Hepatocyte (in vitro differentiated cells): Measurements from ENCODE around the gene DCST2.

ENCODE experiments used
- CTCF ChIP-seq: fragments of 200-600 bp; sonication (generic); IDR thresholded peaks from 2 replicates; pipeline ENCODE4 v1.5.1; 2016; ENCODE audit warnings: antibody characterized with exemption, mild to moderate bottlenecking; ENCODE audit not compliant: poor library complexity
- EZH2 ChIP-seq: fragments of 200-600 bp; sonication (generic); IDR thresholded peaks from 2 replicates; pipeline ENCODE4 v1.6.1; 2016; ENCODE audit warnings: antibody characterized with exemption, mild to moderate bottlenecking, borderline replicate concordance
- EZH2phosphoT487 ChIP-seq: fragments of 200-600 bp; sonication (generic); IDR thresholded peaks from one replicate; pipeline ENCODE4 v1.6.1; 2018; ENCODE audit warnings: antibody characterized with exemption, mild to moderate bottlenecking, low read depth, moderate library complexity; ENCODE audit not compliant: unreplicated experiment, severe bottlenecking

DNA sequence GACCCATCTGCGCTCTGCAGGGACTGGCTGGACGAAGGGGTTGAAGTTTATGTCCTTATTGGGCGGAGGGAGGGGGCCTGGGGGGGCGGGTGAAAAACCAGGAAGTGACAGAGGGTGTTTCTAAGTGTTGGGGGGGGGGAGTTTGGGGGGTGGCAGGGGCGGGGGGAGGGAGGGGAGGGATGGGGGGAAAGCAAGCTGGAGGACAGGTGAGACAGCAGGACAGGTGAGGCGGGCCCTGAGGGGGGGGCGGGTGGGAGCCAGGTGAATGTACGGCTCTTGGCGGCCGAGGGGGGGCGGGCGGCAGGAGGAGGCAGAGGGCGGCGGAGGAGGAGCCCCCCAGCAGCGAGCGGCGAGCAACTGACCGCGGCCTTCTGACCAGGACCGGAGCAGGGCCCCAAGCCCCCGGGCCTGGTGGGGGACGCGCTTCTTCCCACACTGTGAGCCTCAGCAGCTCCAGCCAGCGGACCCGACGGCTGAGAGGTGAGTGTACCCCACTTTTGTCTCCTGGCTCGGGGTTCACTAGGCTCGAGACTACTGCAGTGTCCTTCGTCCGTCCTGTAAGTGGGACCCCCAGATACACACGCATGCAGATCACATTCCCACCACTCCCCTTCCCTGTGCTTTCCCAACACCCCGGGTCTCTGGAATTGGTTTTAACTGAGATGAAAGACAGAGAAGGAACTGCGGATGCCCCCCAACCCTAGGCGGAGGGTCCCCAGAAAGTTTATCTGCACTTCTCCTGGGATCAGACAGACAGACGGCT is 30.9 kb downstream of the DCST2 start, which contains the start of gene ZBTB7B:
- TF ChIP-seq CTCF (no peak), EZH2 (no peak), EZH2phosphoT487 (no peak)
